GM18505 (cell line): ENCODE results near the gene ZNF280C.
"Not testable (repeated sequence)": the region's sequence is repeated elsewhere in the genome, so short reads cannot be mapped to it uniquely, and the experiment has no call there.

Experiments used
- ATAC-seq: cut with Tn5 transposase; IDR thresholded peaks from one replicate; pipeline ENCODE4 v1.9.1; 2021; ENCODE audit not compliant: unreplicated experiment
- POLR2A ChIP-seq: IDR thresholded peaks from 4 replicates; pipeline ENCODE4 v1.6.1; 2011; ENCODE audit warnings: borderline replicate concordance; ENCODE audit not compliant: insufficient read depth, insufficient read length; ENCODE audit errors: extremely low read depth

Gene ZNF280C

DNA sequence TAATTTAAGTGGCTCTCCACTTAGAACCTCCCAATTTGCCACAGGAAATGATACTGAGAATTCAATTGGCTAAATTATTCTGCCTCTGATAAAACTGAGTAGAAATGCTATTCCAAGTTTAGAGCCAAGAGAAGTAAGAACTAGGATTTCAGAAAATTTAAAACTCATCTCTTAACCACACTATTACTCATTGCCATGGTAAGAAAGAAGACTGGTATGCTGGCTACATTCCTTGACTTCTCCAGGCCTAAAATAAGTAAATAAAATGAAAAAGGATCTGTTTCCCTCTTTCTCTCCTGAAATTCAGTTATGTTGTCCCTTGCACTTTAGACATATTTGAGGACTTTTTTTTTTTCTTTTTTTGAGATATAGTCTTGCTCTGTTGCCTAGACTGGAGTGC, 23.3 kb downstream of the ZNF280C start:
- no peak for ATAC-seq
- no peak for TF ChIP-seq POLR2A

DNA sequence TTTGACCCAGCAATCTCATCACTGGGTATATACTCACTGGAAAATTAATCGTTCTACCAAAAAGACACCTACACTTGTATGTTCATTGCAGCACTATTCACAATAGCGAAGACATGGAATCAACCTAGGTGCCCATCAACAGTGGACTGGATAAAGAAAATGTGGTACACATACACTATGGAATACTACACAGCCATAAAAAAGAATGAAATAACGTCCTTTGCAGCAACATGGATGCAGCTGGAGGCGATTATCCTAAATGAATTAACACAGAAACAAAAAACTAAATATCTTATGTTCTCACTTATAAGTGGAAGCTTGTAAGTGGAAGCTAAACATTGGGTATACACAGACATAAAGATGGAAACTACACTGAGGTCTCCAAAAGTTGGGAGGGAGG, 37.5 kb downstream of the ZNF280C start:
- not testable (repeated sequence) for ATAC-seq

DNA sequence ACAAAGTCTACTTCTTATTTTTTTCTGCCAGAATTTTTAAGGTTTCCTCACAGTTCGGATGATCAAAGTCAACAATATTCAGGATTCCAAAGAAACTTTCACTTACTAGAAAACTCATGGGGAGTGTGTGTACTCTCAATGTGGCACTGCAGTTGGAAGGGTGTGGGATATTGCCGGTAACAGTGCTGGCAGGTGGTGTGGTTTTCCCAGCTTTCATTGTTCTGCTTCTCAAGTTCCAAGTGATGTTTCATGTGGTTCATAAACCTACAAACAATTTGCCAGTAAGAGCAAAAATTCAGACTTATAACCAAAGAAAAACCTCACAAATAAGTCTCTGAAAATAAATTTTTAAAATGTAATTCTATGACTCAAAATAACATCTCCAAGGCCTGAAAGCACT, 39.8 kb downstream of the ZNF280C start:
- no peak for ATAC-seq
- no peak for TF ChIP-seq POLR2A

DNA sequence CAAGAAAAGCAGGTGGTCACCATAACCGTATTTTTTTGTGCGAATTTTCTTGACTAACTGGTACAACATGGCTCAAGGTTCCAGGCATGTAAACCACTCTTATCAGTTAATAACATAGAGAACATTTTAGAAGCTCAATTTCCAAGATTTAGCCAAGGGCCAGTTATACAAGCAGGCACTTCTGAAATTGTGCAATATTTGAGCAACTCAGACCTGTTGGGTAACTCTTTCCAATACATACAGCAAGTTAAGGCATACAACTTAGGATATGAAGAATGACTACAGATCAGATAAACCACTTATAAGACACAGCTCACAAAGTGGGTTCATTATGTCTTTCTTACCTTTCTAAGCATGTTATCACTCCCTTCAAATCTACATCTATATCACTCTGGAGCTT, 43.9 kb downstream of the ZNF280C start:
- no peak for TF ChIP-seq POLR2A
- ATAC-seq = no peak

DNA sequence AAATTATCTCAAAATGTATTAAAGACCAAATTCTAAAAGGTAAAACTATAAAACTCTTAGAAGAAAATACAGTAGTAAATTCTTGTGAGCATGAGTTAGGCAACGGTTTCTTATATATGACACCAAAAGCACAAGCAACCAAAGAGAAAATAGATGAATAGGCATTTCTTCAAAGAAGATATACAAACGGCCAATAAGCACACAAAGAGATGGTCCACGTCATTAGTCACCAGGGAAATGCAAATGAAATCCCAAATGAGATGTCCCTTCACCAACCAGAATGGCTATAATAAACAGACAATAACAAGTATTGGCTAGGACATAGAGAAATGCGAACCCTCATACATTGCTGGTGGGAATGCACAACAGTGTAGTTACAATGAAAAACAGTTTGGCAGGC, 52.4 kb downstream of the ZNF280C start:
- ATAC-seq = no peak
- TF ChIP-seq POLR2A = no peak

DNA sequence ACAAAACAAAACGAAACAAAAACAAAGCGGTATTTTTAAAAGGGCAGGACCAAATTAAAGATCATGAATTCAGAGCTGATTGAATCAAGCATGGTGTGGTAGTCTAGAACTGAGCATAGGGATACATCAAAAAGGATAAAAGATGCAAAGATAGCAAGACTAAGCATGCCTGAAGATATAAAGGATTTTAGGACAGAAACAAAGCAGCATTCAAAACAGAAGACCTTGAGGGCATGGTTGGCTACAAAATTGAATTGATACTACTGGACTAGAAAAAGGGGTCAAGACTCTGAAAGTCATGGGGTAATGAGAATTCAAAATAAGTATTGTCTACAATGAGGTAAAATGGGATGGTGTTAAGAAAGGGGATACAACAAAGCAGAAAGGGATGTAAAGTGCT, 55.3 kb downstream of the ZNF280C start:
- no peak for ATAC-seq
- no peak for TF ChIP-seq POLR2A

DNA sequence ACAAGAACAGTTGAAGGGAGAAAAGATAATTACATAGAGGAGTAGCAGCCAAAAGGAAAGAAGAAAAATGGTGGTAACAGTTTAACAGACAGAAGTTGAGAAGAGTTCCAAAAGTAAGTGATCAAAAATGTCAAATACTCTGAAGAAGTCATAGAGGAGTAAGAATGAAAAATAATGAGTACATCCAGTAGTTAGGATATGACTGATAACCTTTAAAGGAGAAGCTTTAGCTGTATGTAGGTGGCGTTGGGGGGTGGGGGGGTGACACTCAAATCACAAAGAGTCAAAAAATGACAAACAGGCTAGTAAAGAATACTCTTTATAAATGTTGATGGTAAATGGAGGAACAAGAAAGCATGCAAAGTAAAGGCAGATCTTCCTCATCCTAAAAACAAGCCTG, 56.3 kb downstream of the ZNF280C start:
- no peak for ATAC-seq
- no peak for TF ChIP-seq POLR2A

DNA sequence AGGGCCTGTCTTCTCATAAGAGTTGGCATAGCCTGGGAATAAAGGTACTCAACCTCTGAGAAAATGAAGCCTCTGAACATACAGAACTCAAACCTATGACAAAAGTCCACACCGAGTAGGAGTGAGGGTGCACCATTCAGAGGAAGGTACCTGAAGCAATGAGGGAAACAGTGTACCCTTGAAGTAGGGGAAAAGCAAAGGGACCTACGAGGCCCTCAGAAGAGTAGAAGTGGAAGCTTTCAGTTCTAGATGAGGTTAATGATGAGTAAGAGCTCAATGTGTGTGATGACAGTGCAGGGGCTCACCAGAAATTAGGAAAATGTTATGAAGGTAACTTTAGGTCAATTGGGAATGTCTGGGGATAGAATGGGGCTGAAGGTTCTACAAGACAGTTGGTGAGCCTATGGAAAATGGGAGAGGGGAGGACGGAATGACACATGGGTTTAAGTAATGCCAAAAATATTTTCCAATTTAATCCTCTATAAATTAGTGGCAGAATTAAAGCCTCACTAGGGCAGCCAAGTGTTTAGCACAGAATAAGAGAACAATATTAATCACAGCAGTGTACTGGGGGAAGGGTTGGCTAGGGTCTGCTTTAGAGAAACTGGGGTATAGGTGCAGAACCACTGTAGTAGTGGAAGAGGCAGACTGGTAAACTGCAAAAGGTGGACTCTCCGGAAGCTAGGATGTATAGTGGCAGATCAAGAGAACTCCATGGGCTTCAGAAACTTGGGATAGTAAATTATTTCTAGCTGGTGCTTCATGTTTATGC, 57.1 kb downstream of the ZNF280C start:
- TF ChIP-seq POLR2A = no peak
- no peak for ATAC-seq

DNA sequence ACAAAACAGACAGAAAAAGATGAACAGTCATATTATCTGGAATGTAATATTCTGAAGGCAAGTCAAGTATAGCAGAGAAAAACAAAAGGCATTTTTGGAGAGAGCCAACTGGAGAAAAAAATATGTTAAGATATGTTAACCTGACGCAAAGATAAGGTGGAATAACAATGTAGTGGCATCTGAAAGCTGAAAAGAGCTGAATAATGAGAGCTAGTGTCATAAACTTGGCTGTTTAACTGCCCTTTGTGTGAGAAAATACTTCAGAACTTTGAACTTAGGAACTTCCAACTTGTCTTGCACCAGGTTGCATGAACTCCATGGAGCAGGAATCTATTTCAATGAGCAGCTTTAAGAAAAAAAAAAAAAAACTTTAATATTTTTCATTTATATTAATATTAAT, 64.1 kb downstream of the ZNF280C start:
- ATAC-seq = no peak
- TF ChIP-seq POLR2A = no peak

DNA sequence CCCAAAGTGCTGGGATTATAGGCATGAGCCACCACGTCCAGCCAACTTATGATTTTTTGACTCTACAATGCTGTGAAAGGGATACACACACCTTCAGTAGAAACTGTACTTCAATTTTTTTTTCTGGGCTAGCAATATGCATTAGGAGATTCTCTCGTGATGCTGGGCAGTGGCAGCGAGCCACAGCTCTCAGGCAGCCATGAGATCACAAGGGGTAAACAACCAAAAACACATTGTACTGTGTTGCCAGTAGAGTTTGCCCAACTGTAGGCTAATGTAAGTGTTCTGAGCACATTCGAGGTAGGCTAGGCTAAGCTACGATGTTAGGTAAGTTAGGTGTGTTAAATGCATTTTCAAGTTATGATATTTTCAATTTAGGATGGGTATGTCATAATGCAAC, 71.2 kb downstream of the ZNF280C start:
- no peak for ATAC-seq
- no peak for TF ChIP-seq POLR2A

DNA sequence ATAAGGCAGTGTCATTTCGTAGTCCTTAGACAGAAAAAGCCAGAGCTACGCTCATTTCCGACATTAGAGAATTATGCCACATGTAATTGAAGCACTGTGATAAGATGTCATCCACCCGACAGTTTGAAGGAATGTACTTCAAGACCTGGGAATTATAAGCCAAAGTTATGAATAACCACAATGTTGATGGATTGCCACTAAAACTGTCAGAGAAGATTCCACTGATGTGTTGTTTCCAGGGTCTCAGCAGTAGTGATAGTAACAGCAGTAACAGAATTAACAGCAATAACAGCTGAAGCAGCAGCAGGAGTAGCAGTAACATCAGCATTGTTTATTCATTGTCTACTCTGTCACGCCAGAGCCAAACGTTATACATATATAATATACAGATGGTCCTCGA, 72.2 kb downstream of the ZNF280C start:
- ATAC-seq = no peak
- TF ChIP-seq POLR2A = no peak

DNA sequence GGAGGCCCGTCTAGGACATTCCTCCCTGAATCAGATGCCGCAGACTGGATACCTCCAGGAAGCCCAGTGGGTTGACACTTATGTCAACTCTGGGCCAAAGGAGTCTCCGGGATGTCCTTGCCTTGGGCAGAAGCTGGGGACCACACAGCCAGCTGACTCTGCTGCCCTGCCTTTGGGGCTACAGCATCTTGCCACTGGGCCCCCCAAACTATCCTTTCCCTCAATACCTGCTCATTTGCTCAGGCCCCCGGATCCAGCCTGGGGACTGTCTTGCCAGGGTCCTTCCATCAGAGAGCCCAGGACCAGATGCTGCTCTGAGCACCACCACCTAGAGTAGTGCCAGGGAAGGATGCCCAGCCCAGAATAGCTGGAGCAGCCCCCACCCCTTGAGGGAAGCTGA, 77.9 kb downstream of the ZNF280C start:
- no peak for TF ChIP-seq POLR2A
- no peak for ATAC-seq

DNA sequence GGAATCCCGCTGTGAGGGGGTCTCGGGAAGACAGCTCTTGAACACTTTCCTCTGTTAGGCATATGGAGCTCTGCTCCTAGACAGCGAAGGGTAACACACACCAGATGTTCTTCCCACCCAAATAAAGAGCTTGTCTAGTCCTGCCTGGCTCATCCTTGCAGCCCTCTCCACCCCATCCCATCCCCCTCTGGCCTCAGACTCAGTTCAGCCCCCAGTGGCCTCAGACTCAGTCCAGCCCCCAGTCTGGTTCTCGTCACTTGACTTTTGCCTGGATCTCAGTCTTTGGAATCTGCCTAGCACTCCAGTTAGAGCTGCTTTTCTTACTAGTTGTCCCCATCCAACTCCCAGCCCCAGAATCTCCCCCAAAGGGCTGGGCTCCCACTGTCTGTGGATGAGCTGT, 82.0 kb downstream of the ZNF280C start:
- ATAC-seq = no peak
- no peak for TF ChIP-seq POLR2A

DNA sequence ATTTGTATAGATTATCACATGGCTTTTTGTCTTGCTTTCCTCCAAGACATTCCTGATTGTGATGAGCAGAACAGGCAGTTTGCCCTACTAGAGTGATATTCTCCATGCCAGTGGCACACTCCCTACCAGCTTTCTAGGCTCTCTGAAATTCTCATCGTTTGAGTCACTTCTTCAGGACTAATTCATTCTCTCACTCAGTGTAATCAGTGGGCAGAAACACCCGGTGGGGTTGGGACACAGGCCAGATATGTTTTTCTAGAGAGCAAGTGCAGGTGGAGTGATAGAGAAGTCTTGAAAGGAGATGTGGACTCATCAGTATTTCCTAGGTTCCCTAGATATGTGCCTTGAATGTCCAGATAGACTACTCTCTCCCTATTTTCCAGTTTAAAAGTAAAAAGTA, 83.8 kb downstream of the ZNF280C start:
- no peak for TF ChIP-seq POLR2A
- ATAC-seq = no peak

DNA sequence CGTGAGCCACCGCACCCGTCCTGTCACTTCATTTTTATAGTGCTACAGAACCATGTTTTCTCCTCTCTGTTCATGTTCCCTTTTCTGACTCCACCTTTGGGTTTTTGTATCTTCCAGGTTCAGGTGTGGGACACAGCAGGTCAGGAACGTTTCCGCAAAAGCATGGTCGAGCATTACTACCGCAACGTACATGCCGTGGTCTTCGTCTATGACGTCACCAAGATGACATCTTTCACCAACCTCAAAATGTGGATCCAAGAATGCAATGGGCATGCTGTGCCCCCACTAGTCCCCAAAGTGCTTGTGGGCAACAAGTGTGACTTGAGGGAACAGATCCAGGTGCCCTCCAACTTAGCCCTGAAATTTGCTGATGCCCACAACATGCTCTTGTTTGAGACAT, 84.5 kb downstream of the ZNF280C start:
- no peak for TF ChIP-seq POLR2A
- ATAC-seq = no peak
